IMR-90 (cell line): ENCODE measurements around the gene POU3F3. TPM values are rescaled to one million over a fixed set of nuclear protein-coding genes. Genes with fewer than 3 reads are reported as not detected.
A peak's percentile ranks its signal among the peaks of the same experiment; 100 is the strongest.

Experiments used
- ATAC-seq: fragments of 200-7000 bp; cut with Tn5 transposase; 2 replicates; pipeline ENCODE4 v1.9.1; 2020; ENCODE audit warnings: low read depth, mild to moderate bottlenecking, moderate library complexity
- BruUV-seq: library from RNA; stranded (reverse); fragments of 400-500 nt; replicated peaks from 2 replicates; lab custom pipeline; 2021; lab: Mats Ljungman, UMichigan
- CTCF ChIA-PET: fragments of 300-600 bp; formaldehyde crosslinking; extraction: SDS; loops from one replicate; lab custom pipeline; 2021; ENCODE audit warnings: antibody characterized with exemption; lab: Yijun Ruan, JAX
- POLR2A ChIA-PET: fragments of 300-600 bp; sonication (Branson Sonifier 250); formaldehyde crosslinking; loops from one replicate; lab custom pipeline; 2022; ENCODE audit warnings: antibody characterized with exemption; ENCODE audit not compliant: unreplicated experiment; lab: Charles Lee
- DNase-seq: peaks from one replicate; pipeline ENCODE4 v3.0.0; 2013
- H2AFZ ChIP-seq: replicated peaks from 2 replicates; pipeline ENCODE3; 2013; ENCODE audit warnings: low read length, mild to moderate bottlenecking; ENCODE audit not compliant: poor library complexity
- H2AK5ac ChIP-seq: 2 replicates; pipeline ENCODE4 v1.6.1; 2013; ENCODE audit warnings: low read depth, low read length, inconsistent platforms
- H2AK9ac ChIP-seq: replicated peaks from 2 replicates; pipeline ENCODE3; 2013; ENCODE audit warnings: mild to moderate bottlenecking, low read depth, low read length, moderate library complexity; ENCODE audit not compliant: poor library complexity
- H2BK120ac ChIP-seq: 2 replicates; pipeline ENCODE4 v1.6.1; 2013; ENCODE audit warnings: low read depth, low read length, inconsistent platforms
- H2BK15ac ChIP-seq: 3 replicates; pipeline ENCODE4 v1.6.1; 2013; ENCODE audit warnings: low read depth, low read length, inconsistent platforms
- H2BK20ac ChIP-seq: 2 replicates; pipeline ENCODE4 v1.6.1; 2013; ENCODE audit warnings: low read depth, mild to moderate bottlenecking, inconsistent platforms, low read length, moderate library complexity
- H2BK5ac ChIP-seq: 2 replicates; pipeline ENCODE4 v1.6.1; 2013; ENCODE audit warnings: mild to moderate bottlenecking, low read depth, low read length, inconsistent platforms; ENCODE audit not compliant: poor library complexity, severe bottlenecking
- H3K14ac ChIP-seq: replicated peaks from 2 replicates; pipeline ENCODE4 v1.6.1; 2013; ENCODE audit warnings: low read depth, low read length, inconsistent platforms
- H3K18ac ChIP-seq: 2 replicates; pipeline ENCODE4 v1.6.1; 2013; ENCODE audit warnings: low read depth, low read length, control low read depth
- H3K23ac ChIP-seq: 2 replicates; pipeline ENCODE4 v1.6.1; 2013; ENCODE audit warnings: low read depth, low read length, inconsistent platforms
- H3K27ac ChIP-seq: 2 replicates; pipeline ENCODE4 v1.5.1; 2013; ENCODE audit warnings: mild to moderate bottlenecking, control low read depth, low read length; ENCODE audit not compliant: insufficient read depth
- H3K27me3 ChIP-seq: 2 replicates; pipeline ENCODE4 v1.6.1; 2013; ENCODE audit warnings: low read length; ENCODE audit not compliant: control insufficient read depth, insufficient read depth
- H3K36me3 ChIP-seq: 2 replicates; pipeline ENCODE4 v1.6.1; 2013; ENCODE audit warnings: low read length, mixed read lengths; ENCODE audit not compliant: control insufficient read depth, insufficient read depth
- H3K4ac ChIP-seq: 2 replicates; pipeline ENCODE4 v1.6.1; 2013; ENCODE audit warnings: low read depth, low read length, inconsistent platforms
- H3K4me1 ChIP-seq: 2 replicates; pipeline ENCODE4 v1.6.1; 2013; ENCODE audit warnings: low read length, mixed read lengths; ENCODE audit not compliant: control insufficient read depth, insufficient read depth
- H3K4me2 ChIP-seq: 2 replicates; pipeline ENCODE4 v1.6.1; 2013; ENCODE audit warnings: low read depth, mild to moderate bottlenecking, control low read depth, low read length, moderate library complexity
- H3K4me3 ChIP-seq: 2 replicates; pipeline ENCODE4 v1.5.1; 2013; ENCODE audit warnings: low read depth, mild to moderate bottlenecking, control low read depth, low read length, moderate library complexity; ENCODE audit not compliant: insufficient read depth
- H3K56ac ChIP-seq: 2 replicates; pipeline ENCODE4 v1.6.1; 2013; ENCODE audit warnings: low read length, inconsistent platforms; ENCODE audit not compliant: insufficient read depth; ENCODE audit errors: extremely low read depth
- H3K79me1 ChIP-seq, 2 experiments: 2 replicates each; pipeline ENCODE4 v1.6.1; 2013; ENCODE audit warnings: low read length in 2 of 2, inconsistent platforms in 1 of 2, low read depth in 1 of 2
- H3K9ac ChIP-seq: 2 replicates; pipeline ENCODE4 v1.6.1; 2013; ENCODE audit warnings: low read depth, low read length, control low read depth
- H3K9me1 ChIP-seq: 2 replicates; pipeline ENCODE4 v1.6.1; 2013; ENCODE audit warnings: low read length, inconsistent platforms; ENCODE audit not compliant: insufficient read depth
- H3K9me3 ChIP-seq: 2 replicates; pipeline ENCODE4 v1.6.1; 2013; ENCODE audit warnings: low read length; ENCODE audit not compliant: control insufficient read depth, insufficient read depth
- H4K20me1 ChIP-seq: 2 replicates; pipeline ENCODE4 v1.6.1; 2013; ENCODE audit warnings: low read length, inconsistent platforms; ENCODE audit not compliant: insufficient read depth
- H4K5ac ChIP-seq: 2 replicates; pipeline ENCODE4 v1.6.1; 2013; ENCODE audit warnings: mild to moderate bottlenecking, low read depth, low read length, control low read depth
- H4K8ac ChIP-seq, 2 experiments: 2 replicates each; pipeline ENCODE4 v1.6.1; 2013; ENCODE audit warnings: low read depth in 2 of 2, low read length in 2 of 2, control low read depth in 1 of 2, inconsistent platforms in 1 of 2
- H4K91ac ChIP-seq: 2 replicates; pipeline ENCODE4 v1.6.1; 2013; ENCODE audit warnings: low read depth, low read length, inconsistent platforms; ENCODE audit not compliant: insufficient read depth
- BHLHE40 ChIP-seq: fragments of 150-350 bp; IDR thresholded peaks from 2 replicates; pipeline ENCODE4 v1.6.1; 2016; ENCODE audit warnings: mild to moderate bottlenecking, low read depth, low read length
- CEBPB ChIP-seq: IDR thresholded peaks from 2 replicates; pipeline ENCODE4 v1.6.1; 2012; ENCODE audit warnings: low read depth, low read length, improper control_type of control experiment
- CHD1 ChIP-seq: IDR thresholded peaks from 2 replicates; pipeline ENCODE4 v1.6.1; 2012; ENCODE audit warnings: low read depth, low read length, improper control_type of control experiment
- FOS ChIP-seq: fragments of 150-350 bp; IDR thresholded peaks from 2 replicates; pipeline ENCODE4 v1.6.1; 2016; ENCODE audit warnings: low read depth, low read length
- MAFK ChIP-seq: IDR thresholded peaks from 2 replicates; pipeline ENCODE4 v1.6.1; 2012; ENCODE audit warnings: low read depth, low read length, improper control_type of control experiment
- MAZ ChIP-seq: IDR thresholded peaks from 2 replicates; pipeline ENCODE4 v1.6.1; 2012; ENCODE audit warnings: low read depth, mild to moderate bottlenecking, low read length, improper control_type of control experiment, moderate library complexity, borderline replicate concordance
- MXI1 ChIP-seq: IDR thresholded peaks from 2 replicates; pipeline ENCODE4 v1.6.1; 2012; ENCODE audit warnings: low read depth, mild to moderate bottlenecking, low read length, moderate library complexity, borderline replicate concordance
- NFE2L2 ChIP-seq: fragments of 150-350 bp; IDR thresholded peaks from 2 replicates; pipeline ENCODE4 v1.6.1; 2016; ENCODE audit warnings: low read depth, mild to moderate bottlenecking, low read length
- POLR2A ChIP-seq: IDR thresholded peaks from 2 replicates; pipeline ENCODE4 v1.6.1; 2012; ENCODE audit warnings: mild to moderate bottlenecking, low read depth, low read length
- RAD21 ChIP-seq: IDR thresholded peaks from 2 replicates; pipeline ENCODE4 v1.6.1; 2012; ENCODE audit warnings: low read length, improper control_type of control experiment
- RCOR1 ChIP-seq: IDR thresholded peaks from 2 replicates; pipeline ENCODE4 v1.6.1; 2012; ENCODE audit warnings: mild to moderate bottlenecking, low read length, improper control_type of control experiment; ENCODE audit not compliant: insufficient replicate concordance
- SMC3 ChIP-seq: fragments of 150-350 bp; IDR thresholded peaks from 2 replicates; pipeline ENCODE4 v1.6.1; 2016; ENCODE audit warnings: low read depth, mild to moderate bottlenecking, antibody characterized with exemption, low read length, moderate library complexity
- WGBS, 2 experiments: methylation state at CpG; one replicate each; pipeline versions ENCODE4 v1.1.5 to v1.1.7; 2013; ENCODE audit warnings: missing lambda C conversion rate in 2 of 2; ENCODE audit not compliant: insufficient read length in 1 of 2; ENCODE audit errors: extremely low coverage in 2 of 2; 5-methylcytosine and 5-hydroxymethylcytosine counted together
- dilution Hi-C: fragments of 300-500 bp; cut with HindIII; formaldehyde crosslinking; loops from one replicate; pipeline ENCODE4 v1.14.3; 2018; ENCODE audit warnings: low sequenced_read_pairs; ENCODE audit not compliant: unreplicated experiment
- in situ Hi-C: fragments of 300-500 bp; cut with MboI; formaldehyde crosslinking; loops from 3 replicates; pipeline ENCODE4 v1.14.3; 2019; ENCODE audit warnings: low sequenced_read_pairs, inconsistent platforms, mixed read lengths
- intact Hi-C: fragments of 100-400 bp; cut with micrococcal nuclease; formaldehyde crosslinking; loops from 2 replicates; pipeline ENCODE4 v1.10.0; 2022
- polyA plus RNA-seq, 3 experiments: library from polyadenylated mRNA; depleted of rRNA; stranded (reverse); fragments of >200 nt; gene quantifications; 2 replicates each; pipeline ENCODE4 v1.2.3, GENCODE V29; 2012; ENCODE audit warnings: low replicate concordance in 1 of 3
- total RNA-seq: library from RNA; depleted of rRNA; stranded (reverse); fragments of >200 nt; gene quantifications from 2 replicates; pipeline ENCODE4 v1.2.3, GENCODE V29; 2012
- TF ChIP-seq, protein P1 (sequence below): conservative IDR thresholded peaks from 2 replicates; pipeline ENCODE4 v1.5.1; 2012; ENCODE audit warnings: mild to moderate bottlenecking, low read depth, low read length, improper control_type of control experiment
- TF ChIP-seq, protein P2 (sequence below): fragments of 150-350 bp; IDR thresholded peaks from 2 replicates; pipeline ENCODE4 v1.6.1; 2017; ENCODE audit warnings: mild to moderate bottlenecking, antibody characterized with exemption, low read length, low read depth
- TF ChIP-seq, protein P3 (sequence below): fragments of 150-350 bp; IDR thresholded peaks from 2 replicates; pipeline ENCODE4 v1.6.1; 2016; ENCODE audit warnings: low read depth, mild to moderate bottlenecking, low read length, moderate library complexity, borderline replicate concordance

The POU3F3 gene
- total and polyA plus RNA-seq, 2 of the 4 experiments (the other 2 are of a cell fraction), result not detected

DNA sequence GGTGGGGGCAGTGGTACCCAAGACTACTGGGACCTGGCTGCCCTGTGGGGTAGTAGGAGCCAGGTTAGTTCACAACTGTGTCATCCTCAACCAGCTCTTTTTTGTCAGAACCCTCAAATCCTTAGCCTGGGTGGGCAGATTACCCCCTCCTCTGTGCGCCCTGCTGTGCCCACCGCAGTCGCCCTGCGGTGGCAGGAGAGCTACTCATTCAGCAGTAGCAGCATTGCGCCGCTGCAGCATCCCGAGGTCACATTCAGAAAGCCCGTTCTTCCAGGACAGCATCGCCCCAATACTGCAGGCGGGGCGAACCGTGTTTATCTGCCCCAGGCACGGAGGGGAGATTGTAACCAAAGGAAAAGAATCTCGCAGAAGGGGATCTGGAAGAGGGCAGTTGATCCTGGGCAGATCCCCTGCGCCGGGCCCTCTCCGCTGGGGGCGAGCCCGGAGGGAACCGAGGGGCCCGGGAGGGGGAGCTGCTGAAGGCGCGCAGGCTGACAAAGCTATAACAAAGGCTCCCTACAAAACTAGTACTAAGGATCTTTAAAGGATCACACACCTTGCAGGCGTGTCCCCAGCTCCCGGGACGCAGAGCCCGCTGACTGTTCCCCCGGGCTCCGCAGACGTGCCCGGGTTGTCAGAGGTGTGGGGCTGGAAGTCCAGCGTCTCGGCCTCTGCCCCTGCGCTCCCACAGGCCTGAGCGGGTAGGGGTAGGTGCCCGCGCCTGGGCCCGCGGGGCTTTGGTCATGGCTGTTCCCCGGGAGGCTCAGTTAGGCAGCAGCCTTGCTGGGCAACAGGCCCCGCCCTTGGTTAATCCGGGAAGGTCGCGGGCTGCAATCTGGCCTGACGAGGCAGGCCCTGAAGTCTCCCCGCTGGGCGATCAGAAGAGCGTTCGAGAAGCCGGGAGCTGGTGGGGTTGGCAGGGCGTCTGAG is 13.2 kb downstream of the POU3F3 start:
- H2AK5ac ChIP-seq, result no peak overlapping the region
- no TSS peak for BruUV-seq
- H4K91ac ChIP-seq, result no peak overlapping the region
- dilution Hi-C loops (no loop called here), in situ Hi-C loops (no loop called here), intact Hi-C loops (no loop called here)
- ATAC-seq, result no peak
- 1% methylated on average over 19 of the region's 51 CpGs; no CpG with 5 or more reads in 1 of the 2 experiments for WGBS, 2 experiments
- H3K9ac ChIP-seq, result no peak overlapping the region
- H4K5ac ChIP-seq, result no peak overlapping the region
- H3K36me3 ChIP-seq, result no peaks in the 10 kb centered on the region
- no peaks in the 10 kb centered on the region for H3K4me1 ChIP-seq
- H2BK15ac ChIP-seq, result no peak overlapping the region
- H3K14ac ChIP-seq, result no peak overlapping the region
- H4K20me1 ChIP-seq, result no peaks in the 10 kb centered on the region
- H3K56ac ChIP-seq, result no peak overlapping the region
- no peak overlapping the region for H3K4me2 ChIP-seq
- H3K9me3 ChIP-seq, result no peaks in the 10 kb centered on the region
- H3K4ac ChIP-seq, result no peak overlapping the region
- no peak overlapping the region for H3K4me3 ChIP-seq
- H2BK120ac ChIP-seq, result no peak overlapping the region
- no peaks in the 10 kb centered on the region for H3K9me1 ChIP-seq
- H3K27ac ChIP-seq, result no peak overlapping the region
- POLR2A ChIA-PET, result no interaction called here
- CTCF ChIA-PET, result no interaction called here
- DNase-seq, result no peak
- no peak overlapping the region for H2BK20ac ChIP-seq
- H3K18ac ChIP-seq, result no peak overlapping the region
- peaks cover 72% of the 10 kb centered on the region for H3K27me3 ChIP-seq
- no peaks in the 10 kb centered on the region for H3K79me1 ChIP-seq
- no peak overlapping the region for H3K23ac ChIP-seq
- no peak overlapping the region for H2BK5ac ChIP-seq
- no peak overlapping the region for H2AK9ac ChIP-seq
- H2AFZ ChIP-seq, result peak overlapping the region; percentile 33
- no peak overlapping the region for H4K8ac ChIP-seq
- TF ChIP-seq NFE2L2 (no peak), SMC3 (no peak), POLR2A (no peak), CHD1 (no peak), RAD21 (no peak), MAFK (no peak), FOS (no peak), RCOR1 (no peak), MAZ (no peak), BHLHE40 (no peak), CEBPB (no peak), MXI1 (no peak)
- TF ChIP-seq, protein P1, sequence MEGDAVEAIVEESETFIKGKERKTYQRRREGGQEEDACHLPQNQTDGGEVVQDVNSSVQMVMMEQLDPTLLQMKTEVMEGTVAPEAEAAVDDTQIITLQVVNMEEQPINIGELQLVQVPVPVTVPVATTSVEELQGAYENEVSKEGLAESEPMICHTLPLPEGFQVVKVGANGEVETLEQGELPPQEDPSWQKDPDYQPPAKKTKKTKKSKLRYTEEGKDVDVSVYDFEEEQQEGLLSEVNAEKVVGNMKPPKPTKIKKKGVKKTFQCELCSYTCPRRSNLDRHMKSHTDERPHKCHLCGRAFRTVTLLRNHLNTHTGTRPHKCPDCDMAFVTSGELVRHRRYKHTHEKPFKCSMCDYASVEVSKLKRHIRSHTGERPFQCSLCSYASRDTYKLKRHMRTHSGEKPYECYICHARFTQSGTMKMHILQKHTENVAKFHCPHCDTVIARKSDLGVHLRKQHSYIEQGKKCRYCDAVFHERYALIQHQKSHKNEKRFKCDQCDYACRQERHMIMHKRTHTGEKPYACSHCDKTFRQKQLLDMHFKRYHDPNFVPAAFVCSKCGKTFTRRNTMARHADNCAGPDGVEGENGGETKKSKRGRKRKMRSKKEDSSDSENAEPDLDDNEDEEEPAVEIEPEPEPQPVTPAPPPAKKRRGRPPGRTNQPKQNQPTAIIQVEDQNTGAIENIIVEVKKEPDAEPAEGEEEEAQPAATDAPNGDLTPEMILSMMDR, result no peak
- TF ChIP-seq, protein P2, sequence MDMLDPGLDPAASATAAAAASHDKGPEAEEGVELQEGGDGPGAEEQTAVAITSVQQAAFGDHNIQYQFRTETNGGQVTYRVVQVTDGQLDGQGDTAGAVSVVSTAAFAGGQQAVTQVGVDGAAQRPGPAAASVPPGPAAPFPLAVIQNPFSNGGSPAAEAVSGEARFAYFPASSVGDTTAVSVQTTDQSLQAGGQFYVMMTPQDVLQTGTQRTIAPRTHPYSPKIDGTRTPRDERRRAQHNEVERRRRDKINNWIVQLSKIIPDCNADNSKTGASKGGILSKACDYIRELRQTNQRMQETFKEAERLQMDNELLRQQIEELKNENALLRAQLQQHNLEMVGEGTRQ, result no peak
- TF ChIP-seq, protein P3, sequence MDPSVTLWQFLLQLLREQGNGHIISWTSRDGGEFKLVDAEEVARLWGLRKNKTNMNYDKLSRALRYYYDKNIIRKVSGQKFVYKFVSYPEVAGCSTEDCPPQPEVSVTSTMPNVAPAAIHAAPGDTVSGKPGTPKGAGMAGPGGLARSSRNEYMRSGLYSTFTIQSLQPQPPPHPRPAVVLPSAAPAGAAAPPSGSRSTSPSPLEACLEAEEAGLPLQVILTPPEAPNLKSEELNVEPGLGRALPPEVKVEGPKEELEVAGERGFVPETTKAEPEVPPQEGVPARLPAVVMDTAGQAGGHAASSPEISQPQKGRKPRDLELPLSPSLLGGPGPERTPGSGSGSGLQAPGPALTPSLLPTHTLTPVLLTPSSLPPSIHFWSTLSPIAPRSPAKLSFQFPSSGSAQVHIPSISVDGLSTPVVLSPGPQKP, result no peak
